Kidney tubule cell (primary cell): ENCODE results near the gene C11orf21.

Experiments used
- DNase-seq: peaks from one replicate; pipeline ENCODE4 v3.0.0-alpha.2; 2018; ENCODE audit warnings: low spot score

The C11orf21 gene

DNA sequence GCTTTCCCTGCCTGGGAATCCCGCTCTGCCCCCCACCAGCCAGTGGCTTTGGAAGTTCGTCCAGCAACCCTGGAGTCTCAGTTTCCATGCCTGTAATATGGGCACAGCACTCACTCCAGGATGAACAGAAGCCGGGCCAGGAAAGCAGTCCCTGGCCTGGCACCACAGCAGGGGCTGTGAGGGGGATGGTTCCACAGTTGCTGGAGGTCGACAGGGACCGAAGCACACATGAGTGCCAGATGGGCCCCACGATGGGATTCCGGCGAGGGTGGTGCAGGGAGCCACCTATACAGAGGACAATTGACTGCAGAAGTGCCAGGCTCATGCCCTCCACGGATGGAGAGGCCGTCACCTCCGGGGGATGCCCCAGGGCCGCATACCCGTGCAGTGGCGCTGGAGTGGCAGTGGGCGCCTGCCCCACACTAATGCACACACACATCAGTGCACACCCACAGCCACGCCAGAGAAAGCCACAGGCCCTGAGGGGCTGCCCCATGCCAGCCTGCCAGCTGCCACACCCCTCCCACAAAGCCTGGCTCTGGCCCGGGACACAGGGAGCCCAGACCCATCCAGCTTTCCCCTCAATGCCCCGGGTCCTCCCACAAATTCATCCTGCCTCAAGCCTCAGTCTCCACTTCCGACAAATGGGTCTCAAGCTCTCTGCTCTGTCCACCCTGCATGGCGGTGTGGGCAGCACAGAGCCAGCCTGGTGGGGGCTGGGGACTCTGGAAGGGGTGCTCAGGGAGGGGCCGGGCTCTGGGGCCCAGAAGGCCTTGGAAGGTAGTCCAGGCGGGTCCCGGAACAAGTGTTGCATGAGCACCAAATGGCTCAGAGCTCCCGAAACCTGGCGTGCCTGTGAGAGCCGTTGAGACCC, 41.0 kb downstream of the C11orf21 start:
- no peak for DNase-seq

DNA sequence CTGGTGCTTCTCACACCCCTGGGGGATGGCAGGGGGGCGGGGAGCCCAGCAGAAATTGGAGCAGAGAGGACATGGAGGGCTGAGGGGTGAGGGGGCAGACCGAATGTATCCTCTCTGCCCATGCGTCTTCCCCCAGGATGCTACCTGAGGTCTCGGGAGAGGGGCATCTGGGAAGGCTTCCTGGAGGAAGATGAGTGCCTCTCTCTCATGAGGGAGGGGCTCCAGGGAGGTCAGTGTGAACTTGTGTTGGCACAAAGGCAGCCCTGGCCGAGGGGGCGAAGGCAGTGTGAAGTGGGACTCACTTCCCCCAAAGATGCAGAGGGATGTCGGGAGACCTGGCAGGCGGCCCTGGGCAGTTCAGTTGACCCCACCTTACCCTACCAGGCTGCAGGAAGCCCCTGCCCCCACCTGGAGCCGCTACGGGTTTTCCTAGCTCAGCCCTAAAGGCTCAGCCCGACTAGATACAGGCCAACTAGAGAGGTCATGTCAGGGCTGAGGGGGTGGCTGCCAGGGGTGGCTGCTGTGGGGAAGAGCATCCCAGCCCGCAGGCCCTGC, 41.7 kb downstream of the C11orf21 start:
- DNase-seq, result no peak

- DNase-seq, result no peak
Measured at GRCh38 chr11:2259466-2259830, 42.3 kb downstream of the C11orf21 start.

- DNase-seq, result no peak
Measured at GRCh38 chr11:2258501-2259465, 42.9 kb downstream of the C11orf21 start.

- DNase-seq, result no peak
Measured at GRCh38 chr11:2256951-2257700, 44.6 kb downstream of the C11orf21 start.

DNA sequence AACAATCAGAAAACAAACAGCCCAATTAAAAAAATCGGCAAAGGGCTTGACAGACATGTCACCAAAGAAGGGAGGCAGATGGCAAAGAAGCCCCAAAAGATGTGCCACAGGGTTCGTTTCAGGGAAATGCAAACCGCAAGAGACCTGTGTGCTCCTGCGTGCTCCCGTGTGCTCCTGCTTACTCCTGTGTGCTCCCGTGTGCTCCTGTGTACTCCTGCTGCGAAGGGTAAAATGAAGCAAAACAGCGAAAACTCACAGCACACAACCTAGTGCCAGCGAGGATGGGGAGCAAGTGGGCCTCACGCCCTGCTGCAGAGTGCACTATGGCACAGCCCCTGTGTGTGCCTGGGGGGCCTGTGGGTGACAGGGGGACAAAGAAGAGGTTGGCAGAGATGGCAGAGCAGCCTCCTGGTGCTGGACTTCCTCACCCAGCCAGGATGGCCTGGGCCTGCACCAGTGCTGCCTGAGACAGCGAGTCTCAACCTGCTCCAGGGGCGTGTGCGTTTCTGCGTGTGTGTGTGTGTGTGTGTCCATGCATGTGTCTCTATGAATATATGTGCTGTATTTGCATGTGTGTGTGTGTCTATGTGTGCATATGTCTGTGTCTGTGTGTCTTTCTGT, 45.3 kb downstream of the C11orf21 start:
- DNase-seq, result no peak

GRCh38 chr11:2252018-2252417, 49.7 kb downstream of the C11orf21 start:
- DNase-seq, result no peak

- DNase-seq, result no peak
Measured at GRCh38 chr11:2251138-2251537, 50.6 kb downstream of the C11orf21 start.

- no peak for DNase-seq
Measured at GRCh38 chr11:2250485-2250884, 51.2 kb downstream of the C11orf21 start.

GRCh38 chr11:2250041-2250440, 51.7 kb downstream of the C11orf21 start:
- DNase-seq, result no peak

- no peak for DNase-seq
Measured at GRCh38 chr11:2249189-2249916, 52.4 kb downstream of the C11orf21 start.

GRCh38 chr11:2248762-2249161, 53.0 kb downstream of the C11orf21 start:
- no peak for DNase-seq

- DNase-seq, result no peak
Measured at GRCh38 chr11:2248242-2248641, 53.5 kb downstream of the C11orf21 start.

DNA sequence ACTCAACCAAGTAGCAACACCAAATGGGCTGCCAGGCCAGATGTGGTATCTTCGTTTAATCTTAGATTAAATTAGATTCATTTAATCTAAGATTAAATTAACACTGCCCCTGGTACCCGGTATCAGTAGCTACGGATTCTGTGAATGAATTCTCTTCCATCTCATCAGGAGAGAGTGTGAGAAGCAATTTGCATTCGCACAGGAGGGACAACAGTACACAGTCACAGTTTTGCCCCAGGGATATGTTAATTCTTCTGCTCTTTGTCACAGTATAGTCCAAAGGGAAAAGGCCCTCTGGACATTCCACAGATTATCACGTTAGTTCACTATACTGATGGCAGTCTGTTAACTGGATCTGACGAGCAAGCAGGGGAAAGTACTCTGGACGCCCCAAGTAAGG, 54.2 kb downstream of the C11orf21 start:
- no peak for DNase-seq
